Glutamatergic neuron (in vitro differentiated cells): ENCODE measurements around the gene MAG. TPM values are rescaled to one million over a fixed set of nuclear protein-coding genes. Genes with fewer than 3 reads are reported as not detected.

Experiments
- DNase-seq: peaks from one replicate; pipeline ENCODE4 v3.0.0; 2022
- H3K27ac Mint-ChIP-seq: one replicate; pipeline ENCODE4 v1.8.0; 2020; ENCODE audit warnings: mild to moderate bottlenecking, mixed read lengths, inconsistent platforms; ENCODE audit not compliant: unreplicated experiment
- H3K27me3 Mint-ChIP-seq: one replicate; pipeline ENCODE4 v1.8.0; 2020; ENCODE audit warnings: mild to moderate bottlenecking, moderate library complexity, mixed read lengths, inconsistent platforms; ENCODE audit not compliant: unreplicated experiment
- H3K36me3 Mint-ChIP-seq: one replicate; pipeline ENCODE4 v1.8.0; 2020; ENCODE audit warnings: mild to moderate bottlenecking, mixed read lengths, inconsistent platforms; ENCODE audit not compliant: unreplicated experiment
- H3K4me1 Mint-ChIP-seq: one replicate; pipeline ENCODE4 v1.8.0; 2020; ENCODE audit warnings: mild to moderate bottlenecking, low read depth, mixed read lengths, inconsistent platforms; ENCODE audit not compliant: unreplicated experiment
- H3K4me3 Mint-ChIP-seq: one replicate; pipeline ENCODE4 v1.8.0; 2020; ENCODE audit warnings: mild to moderate bottlenecking, mixed read lengths, inconsistent platforms; ENCODE audit not compliant: unreplicated experiment
- H3K9me3 Mint-ChIP-seq: one replicate; pipeline ENCODE4 v1.8.0; 2020; ENCODE audit warnings: mild to moderate bottlenecking, moderate library complexity, mixed read lengths, inconsistent platforms; ENCODE audit not compliant: unreplicated experiment
- total RNA-seq: library from RNA; stranded (reverse); fragmentation: NEBNext Ultra II Directional; extraction: Animal tissue kit (Norgen Biotek cat#: 25700); gene quantifications from one replicate; pipeline ENCODE4 v1.2.1, GENCODE V29; 2021; ENCODE audit not compliant: unreplicated experiment
- TF ChIP-seq, protein P1 (sequence below): fragments of 200-600 bp; sonication (generic); IDR thresholded peaks from one replicate; pipeline ENCODE4 v1.5.0; 2021; ENCODE audit not compliant: partially characterized antibody, unreplicated experiment

MAG gene
- total RNA-seq, 1 donor from 2014 or later = not detected

DNA sequence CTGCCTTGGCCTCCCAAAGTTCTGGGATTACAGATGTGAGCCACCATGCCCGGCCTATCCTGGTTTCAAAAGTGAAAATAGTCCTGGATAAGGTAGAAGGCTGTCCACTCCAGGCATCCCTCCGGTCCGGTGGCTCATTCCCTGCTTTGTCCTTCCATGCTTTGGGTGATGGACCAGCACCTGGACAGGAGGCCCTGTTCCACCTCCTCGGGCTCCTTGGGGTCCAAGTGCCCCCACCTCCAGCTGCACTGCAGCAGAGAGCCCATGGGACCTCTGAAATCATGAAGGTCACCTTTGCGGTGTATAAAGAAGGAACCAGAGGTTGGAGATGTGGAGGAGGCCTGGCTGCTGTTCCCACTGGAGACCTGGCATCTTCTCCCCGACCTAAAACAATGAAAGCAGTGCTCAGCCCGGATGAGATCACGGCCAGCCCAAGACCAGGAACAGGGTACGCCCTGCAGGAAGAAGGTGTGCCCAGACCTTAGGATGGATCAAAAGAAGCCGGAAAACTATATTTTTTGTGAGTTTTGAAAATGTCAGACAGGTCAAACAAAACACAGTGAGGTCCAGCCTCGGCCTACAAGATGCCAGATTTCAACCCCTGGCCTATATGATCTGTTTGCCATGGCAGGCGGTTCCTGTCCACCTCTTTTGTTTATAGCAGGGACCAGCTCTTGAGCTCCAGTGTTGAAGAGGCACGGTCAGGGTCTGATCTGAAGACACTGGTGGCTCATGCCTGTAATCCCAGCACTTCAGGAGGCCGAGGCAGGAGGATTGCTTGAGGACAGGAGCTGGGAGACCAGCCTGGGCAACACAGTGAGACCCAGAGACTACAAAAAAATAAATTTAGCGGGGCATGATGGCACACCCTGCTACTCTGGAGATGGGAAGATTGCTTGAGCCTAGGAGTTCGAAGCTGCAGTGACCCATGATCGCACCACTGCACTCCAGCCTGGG is 37.3 kb upstream of the MAG start:
- no peak overlapping the region for H3K4me3 Mint-ChIP-seq
- no peaks in the 10 kb centered on the region for H3K4me1 Mint-ChIP-seq
- no peaks in the 10 kb centered on the region for H3K36me3 Mint-ChIP-seq
- H3K27ac Mint-ChIP-seq = no peak overlapping the region
- peaks cover 4% of the 10 kb centered on the region for H3K9me3 Mint-ChIP-seq
- H3K27me3 Mint-ChIP-seq = peaks cover 7% of the 10 kb centered on the region
- TF ChIP-seq, protein P1, sequence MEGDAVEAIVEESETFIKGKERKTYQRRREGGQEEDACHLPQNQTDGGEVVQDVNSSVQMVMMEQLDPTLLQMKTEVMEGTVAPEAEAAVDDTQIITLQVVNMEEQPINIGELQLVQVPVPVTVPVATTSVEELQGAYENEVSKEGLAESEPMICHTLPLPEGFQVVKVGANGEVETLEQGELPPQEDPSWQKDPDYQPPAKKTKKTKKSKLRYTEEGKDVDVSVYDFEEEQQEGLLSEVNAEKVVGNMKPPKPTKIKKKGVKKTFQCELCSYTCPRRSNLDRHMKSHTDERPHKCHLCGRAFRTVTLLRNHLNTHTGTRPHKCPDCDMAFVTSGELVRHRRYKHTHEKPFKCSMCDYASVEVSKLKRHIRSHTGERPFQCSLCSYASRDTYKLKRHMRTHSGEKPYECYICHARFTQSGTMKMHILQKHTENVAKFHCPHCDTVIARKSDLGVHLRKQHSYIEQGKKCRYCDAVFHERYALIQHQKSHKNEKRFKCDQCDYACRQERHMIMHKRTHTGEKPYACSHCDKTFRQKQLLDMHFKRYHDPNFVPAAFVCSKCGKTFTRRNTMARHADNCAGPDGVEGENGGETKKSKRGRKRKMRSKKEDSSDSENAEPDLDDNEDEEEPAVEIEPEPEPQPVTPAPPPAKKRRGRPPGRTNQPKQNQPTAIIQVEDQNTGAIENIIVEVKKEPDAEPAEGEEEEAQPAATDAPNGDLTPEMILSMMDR = no peak
- no peak for DNase-seq

GRCh38 chr19:35256566-35256965 is 35.4 kb upstream of the MAG start:
- no peak overlapping the region for H3K27ac Mint-ChIP-seq
- H3K4me3 Mint-ChIP-seq = no peak overlapping the region
- peaks cover 5% of the 10 kb centered on the region for H3K27me3 Mint-ChIP-seq
- H3K9me3 Mint-ChIP-seq = peaks cover 4% of the 10 kb centered on the region
- H3K4me1 Mint-ChIP-seq = no peaks in the 10 kb centered on the region
- TF ChIP-seq, protein P1 = no peak
- H3K36me3 Mint-ChIP-seq = no peaks in the 10 kb centered on the region
- no peak for DNase-seq

DNA sequence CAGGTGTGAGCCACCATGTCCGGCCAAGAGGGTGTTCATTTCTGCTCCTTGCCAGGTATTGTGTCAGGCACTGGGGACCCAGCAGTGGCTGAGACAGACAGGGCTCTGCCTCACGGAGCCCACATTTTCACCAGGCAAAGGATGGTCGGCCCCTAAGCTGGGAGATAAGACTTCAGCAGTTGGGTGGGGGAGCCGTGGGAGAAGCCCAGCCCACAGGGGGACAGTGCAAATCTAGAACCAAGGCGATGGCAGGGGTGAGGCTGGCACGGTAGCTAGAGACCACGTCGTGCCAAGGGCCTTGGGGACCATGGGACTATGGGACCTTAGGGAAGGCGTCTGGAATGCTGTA is 34.9 kb upstream of the MAG start:
- no peak for DNase-seq
- TF ChIP-seq, protein P1 = no peak
- H3K36me3 Mint-ChIP-seq = no peaks in the 10 kb centered on the region

DNA sequence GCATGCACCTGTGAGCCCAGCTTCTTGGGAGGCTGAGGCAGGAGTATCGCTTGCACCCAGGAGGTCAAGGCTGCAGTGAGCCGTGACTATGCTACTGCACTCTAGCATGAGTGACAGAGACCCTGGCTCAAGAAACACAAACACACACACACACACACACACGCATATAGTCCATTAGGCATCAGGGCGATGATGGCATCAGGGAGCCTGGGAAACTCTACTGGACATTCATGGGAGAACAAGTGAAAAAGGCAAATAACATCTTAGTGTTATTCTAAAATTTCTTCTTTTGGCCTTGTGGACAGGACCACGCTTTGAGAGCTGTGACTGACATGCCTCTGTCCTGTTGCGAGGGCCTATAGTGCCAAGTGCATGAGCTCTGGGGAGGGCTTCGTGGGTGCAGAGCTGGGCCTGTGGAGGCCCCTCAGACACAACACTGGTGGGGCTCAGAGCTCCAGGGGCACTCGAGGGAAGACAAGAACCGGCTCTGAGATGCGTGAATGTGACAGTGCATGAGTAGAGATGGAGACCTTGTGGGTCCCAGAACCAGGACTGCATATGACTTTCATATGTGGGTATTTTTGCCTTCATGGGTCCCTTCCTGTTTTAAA is 31.2 kb upstream of the MAG start:
- DNase-seq = no peak
- H3K9me3 Mint-ChIP-seq = peaks cover 9% of the 10 kb centered on the region
- peak overlapping the region; percentile 52 for H3K27ac Mint-ChIP-seq
- H3K36me3 Mint-ChIP-seq = no peaks in the 10 kb centered on the region
- H3K4me1 Mint-ChIP-seq = peaks cover 16% of the 10 kb centered on the region
- H3K27me3 Mint-ChIP-seq = peaks cover 13% of the 10 kb centered on the region
- TF ChIP-seq, protein P1 = no peak
- no peak overlapping the region for H3K4me3 Mint-ChIP-seq

More for the DNA sequence above, 34.9 kb upstream of the MAG start:
- no peak overlapping the region for H3K27ac Mint-ChIP-seq
- H3K27me3 Mint-ChIP-seq = peaks cover 5% of the 10 kb centered on the region
- peaks cover 4% of the 10 kb centered on the region for H3K9me3 Mint-ChIP-seq
- no peaks in the 10 kb centered on the region for H3K4me1 Mint-ChIP-seq
- no peak overlapping the region for H3K4me3 Mint-ChIP-seq
